Sciatic nerve (tissue), 2 donors: ENCODE measurements around the gene SEL1L. TPM values are rescaled to one million over a fixed set of nuclear protein-coding genes. Genes with fewer than 3 reads are reported as not detected.
A peak's percentile ranks its signal among the peaks of the same experiment; 100 is the strongest.

Source experiments
- ATAC-seq: fragments of 200-7000 bp; cut with Tn5 transposase; one replicate; pipeline ENCODE4 v1.9.1; 2020; ENCODE audit warnings: mild to moderate bottlenecking, moderate library complexity
- DNase-seq: peaks from one replicate; pipeline ENCODE4 v3.0.0-alpha.2; 2020; ENCODE audit warnings: low spot score
- intact Hi-C: fragments of 100-400 bp; cut with DNase I; formaldehyde crosslinking; loops from one replicate; pipeline ENCODE4 v1.14.2; 2022
- total RNA-seq: library from RNA; stranded (reverse); fragmentation: NEBNext Ultra II Directional; extraction: Animal tissue kit (Norgen Biotek cat#: 25700); gene quantifications from one replicate; pipeline ENCODE4 v1.2.1, GENCODE V29; 2021
- donor health status: DM: no; HTN: no; CAD: no.
- donor health status: DM: no; HTN: no; CAD: no.

SEL1L gene
- total RNA-seq, 1 donor from 2014 or later: 87.7 TPM

DNA sequence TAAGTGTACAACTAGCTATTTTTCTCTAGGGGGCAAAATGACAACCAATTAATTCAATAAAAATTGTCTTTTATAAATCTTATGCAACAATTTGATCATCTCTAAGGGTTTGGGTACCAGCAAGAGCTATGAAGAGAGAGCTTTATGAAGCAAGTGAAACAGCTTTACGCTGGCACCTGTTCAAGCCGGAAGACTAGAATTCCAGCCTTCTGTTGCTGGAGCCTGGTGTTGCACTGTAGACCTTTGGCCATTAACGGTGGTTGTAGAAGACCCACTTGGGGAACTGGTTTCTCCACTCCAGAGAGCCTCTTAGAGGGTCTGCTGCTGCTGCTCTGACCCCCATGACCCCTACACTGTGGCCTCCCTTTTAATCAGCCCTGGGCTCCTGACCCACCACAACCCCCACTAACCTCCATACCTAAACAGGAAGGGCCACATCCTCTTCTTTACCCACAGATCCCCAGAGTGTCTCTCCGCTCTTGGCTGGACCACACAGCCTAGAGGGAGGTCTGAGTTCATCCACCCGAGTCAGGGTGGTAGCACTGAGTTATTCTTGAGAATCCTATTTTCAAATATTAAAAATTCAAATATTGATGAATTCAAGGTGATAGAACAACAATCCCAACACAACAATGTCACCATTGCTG lies 79.0 kb downstream of the SEL1L start:
- DNase-seq (no peak), ATAC-seq (no peak)
- intact Hi-C loops: loop anchor here (5.0 kb wide), 1 partner anchor 187 kb away; no protein-coding TSS in a partner anchor

DNA sequence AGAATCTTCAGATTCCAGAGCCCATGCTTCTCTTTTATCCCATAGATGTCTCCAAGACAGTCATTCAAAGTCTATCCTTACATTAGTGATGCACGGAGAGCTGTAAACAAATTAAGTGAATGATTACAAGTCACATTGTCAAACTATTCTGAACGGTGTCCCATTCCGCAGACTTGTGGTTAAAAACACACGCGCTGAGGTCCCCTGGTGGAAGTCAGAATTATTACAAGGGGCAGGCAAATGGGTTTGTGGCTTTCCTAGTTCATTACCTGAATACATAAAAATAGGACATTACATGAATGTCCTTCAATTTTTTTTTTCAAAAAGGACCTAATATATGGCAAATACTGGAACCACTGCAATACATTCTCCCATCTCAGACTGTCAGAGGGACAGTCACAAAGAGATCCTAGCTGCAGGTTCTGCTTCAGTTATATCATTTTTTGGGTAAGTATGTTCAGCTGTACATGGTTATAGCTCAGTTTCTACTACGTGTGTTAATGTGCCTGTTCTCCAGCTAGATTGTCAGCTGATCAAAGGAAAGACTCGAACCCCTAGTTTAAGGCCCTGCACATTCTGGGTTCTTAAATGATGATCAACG lies 80.4 kb downstream of the SEL1L start:
- DNase-seq (peak; percentile 70), ATAC-seq (peak; percentile 42)
- intact Hi-C loops: loop anchor here (5.0 kb wide), 1 partner anchor 186 kb away; no protein-coding TSS in a partner anchor

DNA sequence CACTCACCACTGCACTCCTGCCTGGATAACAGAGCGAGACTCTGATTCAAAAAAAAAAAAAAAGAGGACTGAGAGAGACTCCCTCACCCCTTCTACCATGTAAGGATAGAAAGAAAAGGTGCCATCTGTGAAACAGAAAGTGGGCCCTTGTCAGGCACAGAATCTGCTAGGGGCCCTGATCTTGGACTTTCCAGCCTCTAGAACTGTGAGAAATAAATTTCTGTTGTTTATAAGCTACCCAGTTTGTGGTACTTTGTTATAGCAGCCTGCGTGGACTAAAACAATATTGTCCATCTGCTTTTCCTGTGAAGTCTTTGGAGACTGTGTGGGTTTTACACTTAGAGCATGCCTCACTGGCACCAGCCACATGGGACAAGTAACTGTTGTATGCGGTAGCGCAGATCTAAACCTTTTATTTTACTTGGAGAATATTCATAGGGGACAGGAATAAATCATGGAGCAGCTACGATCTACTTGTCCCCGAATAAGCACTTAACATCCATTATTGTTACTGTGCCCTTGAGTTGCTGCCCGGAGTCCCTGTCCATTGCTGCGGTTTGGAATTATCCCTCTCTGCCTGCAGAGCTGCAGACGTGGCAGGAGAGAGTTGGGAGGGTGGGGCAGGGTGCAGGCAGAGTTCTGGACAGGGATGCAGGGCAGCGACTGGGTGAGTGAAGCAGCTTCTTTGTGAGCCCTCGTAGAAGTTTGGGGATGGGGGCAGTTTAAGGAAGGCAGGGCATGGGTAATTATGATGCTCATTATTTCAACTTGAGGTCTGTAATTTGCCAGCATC lies 81.1 kb downstream of the SEL1L start:
- intact Hi-C loops: loop anchor here (5.0 kb wide), 1 partner anchor 185 kb away; no protein-coding TSS in a partner anchor
- DNase-seq (no peak), ATAC-seq (no peak)

DNA sequence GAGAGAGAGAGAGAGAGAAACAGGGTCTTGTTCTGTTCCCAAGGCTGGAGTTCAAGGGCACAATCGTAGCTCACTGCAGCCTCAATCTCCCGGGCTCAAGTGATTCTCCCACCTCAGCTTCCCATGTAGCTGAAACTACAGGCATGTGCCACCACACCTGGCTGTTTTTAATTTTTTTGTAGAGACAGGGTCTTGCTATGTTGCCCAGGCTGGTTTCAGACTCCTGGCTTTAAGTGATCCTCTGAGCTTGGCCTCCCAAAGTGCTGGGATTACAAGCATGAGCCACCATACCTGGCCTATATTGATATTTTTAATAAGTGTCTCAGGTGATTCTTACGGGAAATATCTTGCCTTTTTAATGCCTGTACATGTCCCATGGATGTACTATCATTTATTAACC lies 82.7 kb downstream of the SEL1L start:
- intact Hi-C loops: loop anchor here (5.0 kb wide), 1 partner anchor 184 kb away; no protein-coding TSS in a partner anchor

DNA sequence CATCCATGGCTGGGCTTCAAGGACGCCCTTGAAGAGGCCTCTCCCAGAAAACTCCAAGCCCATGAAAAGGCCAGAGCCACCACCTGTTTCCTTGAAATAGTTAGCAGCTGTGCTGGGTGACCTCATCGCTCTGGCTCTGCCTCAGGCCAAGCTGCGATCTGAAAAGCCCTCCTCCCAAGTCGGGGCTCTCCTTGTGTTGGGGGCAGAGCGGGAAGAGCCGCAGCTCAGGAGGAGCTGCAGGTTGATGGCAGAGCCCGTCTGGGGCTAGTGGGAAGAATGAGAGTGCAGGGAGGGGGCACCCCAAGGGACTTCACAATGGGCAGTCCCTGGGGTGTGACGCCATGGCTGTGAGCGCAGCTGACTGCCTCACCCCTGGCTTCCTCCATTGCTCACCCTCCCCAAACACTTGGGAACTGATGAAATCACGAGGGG lies 83.5 kb downstream of the SEL1L start:
- intact Hi-C loops: loop anchor here (5.0 kb wide), 1 partner anchor 183 kb away; no protein-coding TSS in a partner anchor
- DNase-seq (peak; percentile 70), ATAC-seq (peak; percentile 81)

More for the DNA sequence above, 82.7 kb downstream of the SEL1L start:
- DNase-seq (no peak), ATAC-seq (no peak)

DNA sequence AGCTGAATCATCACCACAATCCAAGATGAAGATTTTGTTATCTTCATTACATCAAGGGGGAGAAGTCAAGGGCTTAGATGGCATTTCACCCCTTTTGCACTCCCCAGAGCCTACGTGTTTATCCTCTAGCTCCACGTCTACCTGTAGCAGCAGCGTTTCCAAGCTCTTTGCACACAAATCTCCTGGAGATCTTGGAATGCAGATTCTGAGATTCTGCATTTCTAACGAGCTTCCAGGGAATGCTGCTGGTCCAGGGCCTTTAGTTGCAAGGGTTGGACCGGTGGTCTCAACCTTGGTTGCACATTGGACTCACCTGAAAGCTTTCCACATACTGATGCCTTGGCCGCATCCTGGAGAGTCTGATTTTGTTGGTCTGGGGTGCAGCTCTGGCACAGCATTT lies 84.1 kb downstream of the SEL1L start:
- DNase-seq: no peak
- no peak for ATAC-seq
- intact Hi-C loops: no loop called here

DNA sequence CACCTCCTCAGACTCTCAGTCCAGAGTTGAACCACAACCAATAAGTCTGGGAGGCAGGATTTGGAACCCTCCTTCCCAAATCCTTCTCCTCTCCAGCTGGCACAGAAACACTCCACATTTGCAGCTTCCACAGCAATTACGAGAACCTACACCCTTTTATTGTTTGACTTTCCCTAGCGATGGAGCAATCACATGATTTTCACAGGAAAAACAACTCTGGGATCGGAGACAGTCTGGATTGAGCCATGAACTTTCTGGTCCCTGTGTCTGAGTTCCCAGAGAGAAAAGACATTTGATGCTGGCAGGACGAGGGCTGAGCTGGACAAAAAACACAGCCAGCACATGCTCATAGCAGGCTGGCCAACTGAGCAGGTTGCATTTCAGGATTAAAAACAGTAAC lies 84.5 kb downstream of the SEL1L start:
- intact Hi-C loops: no loop called here
- DNase-seq (no peak), ATAC-seq (peak; percentile 82)

DNA sequence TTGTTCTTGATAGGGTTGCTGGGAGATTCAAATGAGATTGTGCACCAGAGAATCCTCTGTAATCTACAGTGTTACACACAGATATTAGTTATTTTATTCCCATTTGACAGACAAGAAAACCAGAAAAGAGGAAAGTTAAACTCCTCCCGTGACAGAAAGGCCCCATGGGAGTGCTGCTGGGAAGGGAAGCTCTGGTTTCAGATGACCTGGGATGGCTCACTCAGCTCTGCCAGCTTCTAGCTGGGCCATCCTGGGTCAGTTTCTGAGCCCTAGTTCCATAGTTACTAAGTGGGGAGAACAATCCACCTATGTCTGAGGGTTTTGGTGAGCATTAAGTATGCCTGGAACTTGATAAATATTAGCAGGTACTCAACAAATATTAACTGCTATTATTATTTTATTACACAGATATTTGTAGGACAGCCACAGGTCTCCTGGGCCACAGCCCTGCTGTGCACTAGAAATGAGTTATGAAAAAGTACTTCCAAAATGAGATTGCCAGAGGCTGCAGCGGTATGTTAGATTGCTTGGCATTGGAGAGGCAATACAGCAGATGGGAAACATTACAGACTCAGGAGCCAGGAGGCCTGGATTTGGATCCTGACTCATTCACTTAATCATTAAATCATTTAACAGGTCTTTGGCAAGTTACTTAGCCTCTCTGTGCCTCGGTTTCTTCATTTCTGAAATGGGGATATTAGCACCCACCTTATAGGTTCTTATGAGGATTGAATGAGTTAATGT lies 86.5 kb downstream of the SEL1L start:
- no peak for DNase-seq
- intact Hi-C loops: no loop called here
- ATAC-seq: no peak

DNA sequence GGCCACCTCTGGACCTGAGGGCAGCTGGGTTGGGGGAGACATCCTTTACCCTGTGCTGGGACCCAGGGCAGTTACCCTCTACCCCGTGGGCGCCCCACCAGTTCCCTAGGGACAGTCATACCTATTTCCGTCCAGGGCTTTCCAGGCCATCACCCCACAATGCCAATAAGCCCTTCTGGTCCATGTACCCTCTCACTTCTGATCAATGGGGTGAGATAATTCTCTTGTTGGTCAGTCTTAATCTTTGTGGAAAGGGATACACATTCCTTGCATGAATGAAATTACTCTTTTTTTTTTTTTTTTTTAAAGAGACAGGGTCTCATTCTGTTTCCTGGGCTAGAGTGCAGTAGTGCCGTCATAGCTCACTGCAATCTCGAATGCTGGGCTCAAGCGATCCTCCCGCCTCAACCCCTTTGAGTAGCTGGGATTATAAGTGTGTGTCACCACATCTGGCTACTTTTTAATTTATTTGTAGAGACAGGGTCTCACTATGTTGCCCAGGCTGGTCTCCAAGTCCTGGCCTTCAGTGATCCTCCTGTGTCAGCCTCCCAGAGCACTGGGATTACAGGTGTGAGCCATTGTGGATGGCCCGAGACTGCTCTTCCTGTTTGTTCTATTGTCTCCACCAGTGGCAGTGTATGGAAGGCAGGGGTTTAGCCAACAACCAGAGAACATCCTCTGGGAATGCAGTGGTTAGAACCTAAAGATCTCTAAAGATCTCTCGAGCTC lies 87.2 kb downstream of the SEL1L start:
- intact Hi-C loops: no loop called here
- ATAC-seq (no peak), DNase-seq (no peak)

DNA sequence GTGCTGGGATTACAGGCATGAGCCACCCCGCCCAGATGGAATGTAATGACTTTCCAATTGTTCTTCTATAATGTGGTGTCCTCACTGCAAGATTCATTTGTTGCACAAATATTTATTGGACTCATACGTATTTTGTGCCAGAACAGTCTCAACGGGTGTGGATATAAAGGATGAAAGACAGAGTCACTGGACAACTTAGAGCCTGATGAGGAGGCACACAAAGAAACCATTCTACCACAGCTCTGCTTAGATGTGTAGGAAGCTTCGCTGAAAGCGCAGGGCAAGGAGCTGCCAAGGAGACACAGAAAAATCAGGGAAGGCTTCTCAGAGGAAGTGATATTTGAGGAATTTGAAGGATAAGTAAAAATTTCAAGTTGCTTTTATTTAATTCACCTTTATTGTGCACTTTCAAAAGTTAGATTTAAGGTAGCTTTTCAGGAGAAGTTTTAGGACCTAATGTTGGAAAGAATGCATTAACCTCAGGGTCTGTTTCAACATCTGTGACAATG lies 92.0 kb downstream of the SEL1L start:
- intact Hi-C loops: no loop called here
- no peak for DNase-seq
- ATAC-seq: no peak

DNA sequence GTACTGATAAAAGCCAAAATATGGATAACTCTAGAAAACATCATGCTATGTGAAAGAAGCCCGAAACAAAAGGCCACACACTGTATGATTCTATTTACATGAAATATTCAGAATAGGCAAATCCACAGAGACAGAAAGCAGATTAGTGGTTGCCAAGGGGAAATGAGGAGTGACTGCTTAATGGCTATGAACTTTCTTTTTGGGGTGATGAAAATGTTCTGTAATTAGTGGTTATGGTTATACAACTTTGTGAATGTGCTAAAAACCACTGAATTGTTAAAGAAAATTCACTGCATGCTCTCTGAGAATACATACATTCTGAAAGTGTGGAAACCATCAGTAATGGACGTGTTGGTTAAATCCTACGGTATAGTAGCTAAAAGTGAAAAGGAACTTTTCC lies 93.6 kb downstream of the SEL1L start:
- intact Hi-C loops: no loop called here
- DNase-seq (no peak), ATAC-seq (no peak)

DNA sequence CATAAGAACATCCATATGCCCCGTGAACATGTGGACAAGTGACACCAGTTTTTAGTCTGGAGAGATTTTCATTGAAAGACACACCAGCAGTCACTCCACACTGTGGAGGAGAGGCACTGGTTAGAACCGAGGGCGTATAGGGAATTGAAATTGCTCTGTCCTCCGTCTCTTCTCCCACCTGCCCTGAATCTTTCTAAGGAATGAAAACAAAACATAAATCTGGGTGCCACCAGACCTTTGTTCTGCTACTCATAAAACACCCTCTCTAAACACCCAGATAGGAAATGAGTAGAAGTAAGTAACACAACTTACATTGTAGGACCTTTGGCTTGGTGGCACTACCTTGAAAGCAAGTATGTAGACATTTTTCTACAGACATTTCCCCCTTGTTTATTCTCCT lies 96.4 kb downstream of the SEL1L start:
- intact Hi-C loops: no loop called here

DNA sequence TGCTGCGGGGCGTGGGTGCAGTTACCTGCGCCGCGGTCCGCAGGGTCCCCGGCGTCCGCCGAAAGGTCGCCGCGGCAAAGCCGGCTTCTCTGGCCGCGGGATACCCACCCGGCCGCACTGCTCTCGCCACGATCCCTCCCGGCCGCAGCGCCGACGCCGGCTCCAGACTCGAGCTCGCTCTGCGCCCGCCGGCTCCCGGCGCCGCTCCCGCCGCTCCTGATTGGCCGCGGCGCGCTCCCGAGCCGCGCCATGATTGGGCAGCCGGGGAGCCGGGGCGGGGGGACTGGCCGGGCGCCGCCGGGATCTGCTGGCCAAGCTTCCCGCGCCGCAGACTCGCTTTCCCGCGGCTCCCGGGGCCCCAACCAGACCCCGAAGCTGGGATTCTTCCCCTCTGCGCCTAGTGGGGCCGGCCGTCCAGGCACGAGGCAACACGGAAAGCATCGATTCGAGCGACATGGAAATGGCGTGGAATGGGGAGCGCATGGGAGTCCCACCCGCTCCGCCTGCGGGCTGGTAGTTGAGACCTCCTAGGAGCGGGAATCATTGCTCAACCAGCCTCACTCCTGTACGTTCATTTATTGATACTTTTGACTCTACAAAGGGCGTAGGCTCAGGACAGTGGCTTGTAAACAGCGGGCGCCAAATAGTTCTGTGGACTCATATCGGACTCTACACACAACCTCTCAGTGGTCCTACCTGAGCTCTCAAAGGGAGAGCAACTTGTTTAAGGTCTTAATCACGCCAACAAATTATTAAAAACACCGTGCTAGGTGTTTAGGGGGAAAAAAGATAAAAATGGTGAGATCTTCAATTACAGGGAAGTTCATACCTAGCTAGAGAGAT lies 97.1 kb downstream of the SEL1L start:
- intact Hi-C loops: no loop called here
- DNase-seq: peak; percentile 83
- ATAC-seq: peak; percentile 95

More for the DNA sequence above, 96.4 kb downstream of the SEL1L start:
- DNase-seq: no peak
- no peak for ATAC-seq

DNA sequence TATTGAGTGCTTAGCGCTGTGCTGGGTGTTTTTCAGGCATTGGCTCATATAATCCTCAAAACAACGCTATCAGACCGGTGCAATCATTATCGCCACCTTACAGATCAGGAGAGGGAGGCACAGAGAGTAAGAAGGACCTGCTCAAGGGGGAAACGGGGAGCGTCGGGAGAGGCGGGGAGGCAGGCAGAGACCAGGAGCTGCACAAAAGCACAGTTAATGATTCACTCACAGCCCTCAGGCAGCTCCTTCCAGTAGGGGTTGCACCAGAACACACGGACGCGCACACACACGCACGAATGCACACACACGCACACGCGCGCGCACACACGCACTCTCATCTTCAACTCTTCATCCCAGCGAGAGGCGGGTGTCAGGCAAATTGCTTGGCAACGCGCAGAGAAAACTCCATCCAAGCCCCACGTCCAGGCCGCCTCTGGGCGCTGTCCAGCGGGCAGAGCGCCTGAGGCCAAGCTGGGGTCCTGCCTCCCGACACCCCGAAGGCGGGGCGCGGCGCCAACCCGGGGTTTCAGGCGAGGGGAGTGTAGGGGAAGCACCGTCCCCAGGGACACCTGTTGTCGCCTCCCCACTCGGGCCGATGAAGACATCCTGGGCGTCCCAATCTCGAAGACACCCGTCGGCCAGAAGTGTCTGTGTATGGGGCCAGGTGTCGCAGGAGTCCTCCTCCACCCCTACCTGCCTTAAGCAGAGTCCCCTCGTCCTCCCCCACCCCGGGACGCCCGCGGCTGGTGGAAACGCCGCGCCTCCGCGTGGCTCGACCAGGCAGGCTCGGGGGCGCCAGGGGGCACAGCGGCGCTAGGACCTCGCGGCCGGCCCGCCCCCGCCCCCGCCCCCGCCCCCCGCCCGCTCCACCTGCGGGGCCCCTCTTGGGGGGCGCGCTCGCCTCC lies 98.0 kb downstream of the SEL1L start:
- peak; percentile 65 for DNase-seq
- intact Hi-C loops: no loop called here
- peak; percentile 68 for ATAC-seq

DNA sequence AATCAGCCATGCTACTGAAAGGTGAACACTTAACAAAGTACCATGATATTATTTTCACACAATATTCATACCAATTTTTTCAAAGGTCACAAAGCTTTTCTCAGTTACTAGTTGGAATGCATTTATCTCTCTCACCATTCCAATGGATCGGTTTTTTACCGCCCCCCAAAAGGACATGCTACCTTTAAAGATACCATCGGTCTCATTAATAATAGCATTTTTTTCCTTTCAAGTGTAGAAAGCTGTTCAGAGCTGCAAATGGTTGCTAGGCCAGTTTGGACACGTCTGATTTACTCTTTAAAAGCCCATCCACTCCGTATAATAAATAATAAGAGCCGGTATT lies 98.6 kb downstream of the SEL1L start:
- intact Hi-C loops: no loop called here
- DNase-seq: no peak
- ATAC-seq: no peak

DNA sequence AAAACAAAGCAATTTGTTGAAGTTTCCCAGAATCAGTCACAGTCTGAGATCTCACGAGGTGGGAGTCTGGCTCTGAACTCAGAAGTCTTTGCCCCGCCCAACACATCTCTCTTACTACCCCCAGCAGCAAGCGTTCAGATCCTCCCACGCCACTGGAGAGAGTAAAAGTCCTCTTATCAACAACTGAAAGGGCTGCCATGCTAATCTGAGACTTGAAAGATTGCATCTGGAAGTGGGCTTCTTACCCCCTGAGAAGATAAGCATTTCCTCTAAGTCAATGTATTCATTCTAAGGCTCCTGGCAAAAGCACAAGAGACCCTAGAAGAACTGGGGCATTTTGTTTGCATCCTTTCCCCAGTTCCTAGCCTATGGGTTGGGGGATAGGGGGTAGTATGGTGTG lies 99.4 kb downstream of the SEL1L start:
- ATAC-seq (no peak), DNase-seq (no peak)
- intact Hi-C loops: no loop called here

DNA sequence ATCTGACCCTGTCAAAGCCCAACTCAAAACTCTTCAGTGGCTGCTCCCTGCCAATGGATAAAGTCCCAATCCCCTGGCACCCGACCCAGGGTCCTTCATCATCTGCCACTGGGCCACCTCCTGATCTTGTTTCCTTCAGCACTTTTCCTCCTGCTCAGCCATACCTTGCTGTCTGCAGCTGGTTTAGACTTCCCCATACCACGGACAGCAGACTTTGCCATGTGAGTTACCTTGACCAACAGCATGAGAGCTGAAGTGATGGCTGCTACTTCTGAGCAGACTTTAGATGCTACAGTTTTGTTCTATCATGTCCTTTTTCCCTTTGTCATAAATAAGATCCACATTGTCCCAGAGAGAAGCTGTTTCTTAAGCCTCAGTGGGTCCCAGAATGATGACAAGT lies 100.3 kb downstream of the SEL1L start:
- no peak for ATAC-seq
- DNase-seq: no peak
- intact Hi-C loops: no loop called here
